ENCODE results near the gene ETS1.

DNA sequence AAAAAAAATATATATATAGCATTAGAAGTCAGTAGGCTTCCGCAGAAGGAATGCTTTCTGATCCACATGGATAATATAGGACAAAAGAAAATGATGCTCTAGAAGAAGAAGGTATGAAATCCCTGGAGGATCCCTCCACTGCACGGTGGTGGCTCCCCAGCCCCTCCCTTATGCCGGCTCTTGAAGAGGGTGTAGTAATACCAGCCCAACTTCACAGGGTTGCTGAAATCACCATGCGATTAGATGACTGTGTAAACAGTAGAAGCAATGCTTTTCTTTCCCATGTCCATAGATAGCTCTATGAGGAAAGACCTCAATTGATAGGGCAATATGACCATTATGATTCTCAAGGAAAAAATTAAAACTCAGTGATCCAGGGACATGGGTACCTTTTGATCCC, 3.2 kb upstream of the ETS1 start:
- TF ChIP-seq, protein P1, sequence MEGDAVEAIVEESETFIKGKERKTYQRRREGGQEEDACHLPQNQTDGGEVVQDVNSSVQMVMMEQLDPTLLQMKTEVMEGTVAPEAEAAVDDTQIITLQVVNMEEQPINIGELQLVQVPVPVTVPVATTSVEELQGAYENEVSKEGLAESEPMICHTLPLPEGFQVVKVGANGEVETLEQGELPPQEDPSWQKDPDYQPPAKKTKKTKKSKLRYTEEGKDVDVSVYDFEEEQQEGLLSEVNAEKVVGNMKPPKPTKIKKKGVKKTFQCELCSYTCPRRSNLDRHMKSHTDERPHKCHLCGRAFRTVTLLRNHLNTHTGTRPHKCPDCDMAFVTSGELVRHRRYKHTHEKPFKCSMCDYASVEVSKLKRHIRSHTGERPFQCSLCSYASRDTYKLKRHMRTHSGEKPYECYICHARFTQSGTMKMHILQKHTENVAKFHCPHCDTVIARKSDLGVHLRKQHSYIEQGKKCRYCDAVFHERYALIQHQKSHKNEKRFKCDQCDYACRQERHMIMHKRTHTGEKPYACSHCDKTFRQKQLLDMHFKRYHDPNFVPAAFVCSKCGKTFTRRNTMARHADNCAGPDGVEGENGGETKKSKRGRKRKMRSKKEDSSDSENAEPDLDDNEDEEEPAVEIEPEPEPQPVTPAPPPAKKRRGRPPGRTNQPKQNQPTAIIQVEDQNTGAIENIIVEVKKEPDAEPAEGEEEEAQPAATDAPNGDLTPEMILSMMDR (IDR thresholded peaks at IDR 0.05; ENCODE audit: low read length) = no peak
- TF ChIP-seq EZH2 (optimal IDR thresholded peaks at IDR 0.05; ENCODE audit: low read depth, low read length) (no peak), EZH2phosphoT487 (IDR thresholded peaks at IDR 0.05; ENCODE audit: low read length) (no peak)

Data from MM.1S (cell line).